Body of pancreas (tissue), 4 donors: ENCODE results near the gene TNFRSF4.

Experiments used
- POLR2A ChIP-seq, 3 donors: fragments of 450-650 bp; IDR thresholded peaks; one replicate each; pipeline ENCODE4 v1.6.1; 2016; ENCODE audit warnings: antibody characterized with exemption in 3 of 3, mild to moderate bottlenecking in 2 of 3
- TF ChIP-seq, protein P1 (sequence below), 7 experiments: fragments of 450-650 bp in 4 of 7; fragments of 200-600 bp in 3 of 7; sonication (generic) in 3 of 7; IDR thresholded peaks; one replicate each; pipeline ENCODE4 v1.5.1; 2016 to 2019; ENCODE audit warnings: antibody characterized with exemption in 7 of 7

DNA sequence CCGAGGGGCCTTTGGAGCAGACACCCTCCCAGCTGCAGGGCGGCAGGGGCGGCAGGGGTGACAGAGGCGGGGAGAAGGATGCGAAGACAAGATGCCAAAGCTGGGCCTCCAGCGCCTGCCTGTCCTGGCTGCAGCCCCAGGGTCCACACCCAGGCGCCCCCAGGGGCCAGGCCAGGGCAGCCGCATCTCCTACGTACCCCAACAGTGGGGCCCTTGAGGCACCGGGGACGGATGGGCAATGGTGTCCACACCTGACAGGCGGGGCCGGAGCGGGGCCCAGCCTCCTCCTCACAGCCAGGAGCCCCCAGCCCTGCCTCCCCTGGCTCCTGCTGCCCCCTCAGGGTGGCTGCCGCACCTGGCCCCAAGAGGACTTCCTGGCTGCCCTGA is 25.3 kb upstream of the TNFRSF4 start:
- TF ChIP-seq, protein P1, sequence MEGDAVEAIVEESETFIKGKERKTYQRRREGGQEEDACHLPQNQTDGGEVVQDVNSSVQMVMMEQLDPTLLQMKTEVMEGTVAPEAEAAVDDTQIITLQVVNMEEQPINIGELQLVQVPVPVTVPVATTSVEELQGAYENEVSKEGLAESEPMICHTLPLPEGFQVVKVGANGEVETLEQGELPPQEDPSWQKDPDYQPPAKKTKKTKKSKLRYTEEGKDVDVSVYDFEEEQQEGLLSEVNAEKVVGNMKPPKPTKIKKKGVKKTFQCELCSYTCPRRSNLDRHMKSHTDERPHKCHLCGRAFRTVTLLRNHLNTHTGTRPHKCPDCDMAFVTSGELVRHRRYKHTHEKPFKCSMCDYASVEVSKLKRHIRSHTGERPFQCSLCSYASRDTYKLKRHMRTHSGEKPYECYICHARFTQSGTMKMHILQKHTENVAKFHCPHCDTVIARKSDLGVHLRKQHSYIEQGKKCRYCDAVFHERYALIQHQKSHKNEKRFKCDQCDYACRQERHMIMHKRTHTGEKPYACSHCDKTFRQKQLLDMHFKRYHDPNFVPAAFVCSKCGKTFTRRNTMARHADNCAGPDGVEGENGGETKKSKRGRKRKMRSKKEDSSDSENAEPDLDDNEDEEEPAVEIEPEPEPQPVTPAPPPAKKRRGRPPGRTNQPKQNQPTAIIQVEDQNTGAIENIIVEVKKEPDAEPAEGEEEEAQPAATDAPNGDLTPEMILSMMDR (IDR thresholded peaks at IDR 0.05) = no peak
- TF ChIP-seq POLR2A (IDR thresholded peaks at IDR 0.05) = no peak
